HG03575 (cell line): ENCODE results near the gene PGGHG.
"Not testable (repeated sequence)": the region's sequence is repeated elsewhere in the genome, so short reads cannot be mapped to it uniquely, and the experiment has no call there.

ENCODE experiments used
- ATAC-seq: cut with Tn5 transposase; IDR thresholded peaks from one replicate; pipeline ENCODE4 v1.9.1; 2021; ENCODE audit not compliant: unreplicated experiment, insufficient number of reproducible peaks, low FRiP score; ENCODE audit errors: extremely low read depth

PGGHG gene

GRCh38 chr11:324593-325517 lies 35.9 kb downstream of the PGGHG start:
- not testable (repeated sequence) for ATAC-seq

- no peak for ATAC-seq
These were observed 37.1 kb downstream of the PGGHG start for GRCh38 chr11:325796-326591.

GRCh38 chr11:326592-326841 lies 37.6 kb downstream of the PGGHG start:
- no peak for ATAC-seq

GRCh38 chr11:326842-327580 lies 38.1 kb downstream of the PGGHG start:
- ATAC-seq: no peak

- no peak for ATAC-seq
These were observed 38.6 kb downstream of the PGGHG start for GRCh38 chr11:327581-327923.

GRCh38 chr11:328012-328411 lies 39.1 kb downstream of the PGGHG start:
- ATAC-seq: no peak

GRCh38 chr11:328516-329100 lies 39.7 kb downstream of the PGGHG start:
- not testable (repeated sequence) for ATAC-seq

GRCh38 chr11:329886-330253 lies 40.9 kb downstream of the PGGHG start:
- ATAC-seq: no peak

- ATAC-seq: no peak
These were observed 41.4 kb downstream of the PGGHG start for GRCh38 chr11:330307-330693.

GRCh38 chr11:330694-331357 lies 41.9 kb downstream of the PGGHG start:
- ATAC-seq: no peak

- no peak for ATAC-seq
These were observed 42.6 kb downstream of the PGGHG start for GRCh38 chr11:331358-332060.

GRCh38 chr11:332651-333480 lies 43.9 kb downstream of the PGGHG start:
- no peak for ATAC-seq

GRCh38 chr11:333616-334263 lies 44.8 kb downstream of the PGGHG start:
- ATAC-seq: not testable (repeated sequence)

- ATAC-seq: no peak
These were observed 45.5 kb downstream of the PGGHG start for GRCh38 chr11:334264-334994.

GRCh38 chr11:335779-336658 lies 47.1 kb downstream of the PGGHG start:
- no peak for ATAC-seq
